Choroid plexus epithelial cell (primary cell): ENCODE results near the gene HIVEP3.

Source experiments
- DNase-seq: peaks from one replicate; pipeline ENCODE4 v3.0.0-alpha.2; 2010; ENCODE audit warnings: low read depth
- H3K4me3 ChIP-seq: 2 replicates; pipeline ENCODE4 v1.5.1; 2011; ENCODE audit warnings: low read depth, mild to moderate bottlenecking, control low read depth, low read length, moderate library complexity
- CTCF ChIP-seq: conservative IDR thresholded peaks from 2 replicates; pipeline ENCODE4 v1.5.1; 2011; ENCODE audit warnings: low read depth, mild to moderate bottlenecking, control low read depth, inconsistent platforms, low read length, moderate library complexity

The HIVEP3 gene

GRCh38 chr1:41852091-41852490, 66.6 kb downstream of the HIVEP3 start:
- no peak for TF ChIP-seq CTCF
- DNase-seq: no peak
- no peak overlapping the region for H3K4me3 ChIP-seq

- DNase-seq: peak; percentile 88
- no peak for TF ChIP-seq CTCF
- no peak overlapping the region for H3K4me3 ChIP-seq
Measured at GRCh38 chr1:41851589-41851988, 67.1 kb downstream of the HIVEP3 start.

- TF ChIP-seq CTCF: no peak
- H3K4me3 ChIP-seq: no peak overlapping the region
- DNase-seq: no peak
Measured at GRCh38 chr1:41850029-41850428, 68.7 kb downstream of the HIVEP3 start.

GRCh38 chr1:41849211-41849759, 69.4 kb downstream of the HIVEP3 start:
- H3K4me3 ChIP-seq: no peak overlapping the region
- DNase-seq: peak; percentile 53
- TF ChIP-seq CTCF: no peak

GRCh38 chr1:41848216-41848952, 70.3 kb downstream of the HIVEP3 start:
- no peak overlapping the region for H3K4me3 ChIP-seq
- no peak for DNase-seq
- no peak for TF ChIP-seq CTCF

- TF ChIP-seq CTCF: no peak
- DNase-seq: no peak
- no peak overlapping the region for H3K4me3 ChIP-seq
Measured at GRCh38 chr1:41847733-41848132, 71.0 kb downstream of the HIVEP3 start.
